ENCODE measurements around the gene TNF. TPM values are rescaled to one million over a fixed set of nuclear protein-coding genes. Genes with fewer than 3 reads are reported as not detected.

The TNF gene
- total RNA-seq, 4 donors from 2014 or later = not detected

GRCh38 chr6:31546339-31546957 lies 28.9 kb upstream of the TNF start, which contains the start of gene ATP6V1G2:
ATP6V1G2 (minus strand) TSS chr6:31546608; CDS start chr6:31546559, 49 bp downstream.
- H3K36me3 ChIP-seq = peaks cover 0 to 28% (median 3%) of the 10 kb centered on the region in 3 donors
- 7 to 8% methylated on average over 11 of the region's 11 CpGs for WGBS, 2 donors
- H3K27me3 ChIP-seq = no peaks in the 10 kb centered on the region
- peak; percentile 82 to 94 for DNase-seq (ENCODE audit: low spot score in 2 of 2)
- H3K4me3 ChIP-seq = peak within 1 kb of the TSS; percentile 34 to 50 (median 34)
- H3K27ac ChIP-seq = peak within 1 kb of the TSS; percentile 85 to 92 (median 88)
- H3K4me1 ChIP-seq = peaks cover 0 to 44% (median 19%) of the 10 kb centered on the region in 4 donors
- no peak for TF ChIP-seq POLR2A (IDR thresholded peaks at IDR 0.05)
- TF ChIP-seq EP300 (IDR thresholded peaks at IDR 0.05) = peak in 1 of 2 donors; percentile 38
- peak; percentile 95 to 98 (median 96) for TF ChIP-seq CTCF (IDR thresholded peaks at IDR 0.05)
- H3K9me3 ChIP-seq = no peaks in the 10 kb centered on the region

DNA sequence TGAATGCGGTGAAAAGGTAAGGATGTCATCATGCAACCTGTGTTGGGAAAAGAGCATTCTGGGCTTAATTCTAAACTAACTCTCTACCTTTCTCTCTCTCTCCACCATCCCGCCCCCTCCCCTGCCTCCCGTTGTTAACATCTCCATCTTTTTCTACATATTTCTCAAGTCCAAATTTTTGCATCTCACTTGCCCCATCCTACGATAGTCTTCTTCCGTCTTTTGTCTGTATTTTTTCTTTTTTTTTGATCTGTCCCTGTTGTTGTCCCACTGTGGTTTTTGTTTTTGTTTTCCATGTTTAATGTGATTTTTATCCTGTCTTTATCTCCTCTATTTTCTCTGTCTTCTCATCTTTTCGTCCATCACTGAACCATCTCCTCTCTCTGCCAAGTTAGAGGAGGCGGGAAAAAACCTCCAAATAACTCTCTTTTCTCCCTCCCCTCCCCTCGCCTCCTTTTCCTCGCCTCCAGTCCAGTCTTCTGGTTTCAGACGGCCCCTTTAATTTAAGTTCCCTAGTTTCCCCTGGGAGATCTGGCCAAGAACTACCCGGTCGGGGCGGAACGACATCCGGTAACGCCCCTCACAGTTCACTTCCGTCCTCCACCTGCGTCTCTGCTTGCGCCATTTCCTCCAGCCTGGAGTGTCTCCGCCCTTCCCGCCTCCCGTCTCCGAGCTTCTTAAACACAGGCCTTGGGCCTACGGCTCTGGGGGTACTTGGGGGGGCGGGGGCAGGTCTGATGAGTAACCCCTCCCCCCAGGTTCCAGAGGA lies 28.2 kb upstream of the TNF start, which contains the start of gene NFKBIL1:
TSS of gene NFKBIL1 (plus strand) at position 651 of the 769 bp plus-strand sequence. CDS start at position 738, 87 bp downstream.
- Histone ChIP-seq H3K9me3 (no peaks in the 10 kb centered on the region), H3K4me1 (peaks cover 0 to 44% (median 19%) of the 10 kb centered on the region in 4 donors), H3K4me3 (peak within 1 kb of the TSS; percentile 34 to 50 (median 34)), H3K27ac (peak within 1 kb of the TSS; percentile 85 to 92 (median 88)), H3K36me3 (peaks cover 0 to 35% (median 3%) of the 10 kb centered on the region in 3 donors), H3K27me3 (no peaks in the 10 kb centered on the region)
- WGBS, 2 donors = 0 to 1% methylated on average over 25 of the region's 25 CpGs
- DNase-seq (ENCODE audit: low spot score in 2 of 2) = peak; percentile 93 to 94
- TF ChIP-seq POLR2A (IDR thresholded peaks at IDR 0.05) (peak in 1 of 2 donors; percentile 74), EP300 (IDR thresholded peaks at IDR 0.05) (peak; percentile 93 to 96), CTCF (IDR thresholded peaks at IDR 0.05) (peak in 2 of 5 experiments; percentile 8 to 15)

- Histone ChIP-seq H3K4me3 (peak overlapping the region; percentile 34 to 50 (median 34)), H3K27ac (peak overlapping the region; percentile 85 to 92 (median 88)), H3K36me3 (peaks cover 0 to 40% (median 3%) of the 10 kb centered on the region in 3 donors), H3K4me1 (peaks cover 0 to 39% (median 14%) of the 10 kb centered on the region in 4 donors), H3K9me3 (no peaks in the 10 kb centered on the region), H3K27me3 (no peaks in the 10 kb centered on the region)
- DNase-seq (ENCODE audit: low spot score in 2 of 2) = no peak
- 76 to 77% methylated on average over 24 of the region's 24 CpGs for WGBS, 2 donors
- peak in 1 of 2 donors; percentile 13 for TF ChIP-seq EP300 (IDR thresholded peaks at IDR 0.05)
- TF ChIP-seq CTCF (IDR thresholded peaks at IDR 0.05) = no peak
- no peak for TF ChIP-seq POLR2A (IDR thresholded peaks at IDR 0.05)
These were observed 27.4 kb upstream of the TNF start for GRCh38 chr6:31547727-31548543.

GRCh38 chr6:31548544-31548873 lies 26.9 kb upstream of the TNF start:
- DNase-seq (ENCODE audit: low spot score in 2 of 2) = no peak
- peaks cover 0 to 46% (median 3%) of the 10 kb centered on the region in 3 donors for H3K36me3 ChIP-seq
- peak overlapping the region; percentile 85 to 92 (median 88) for H3K27ac ChIP-seq
- TF ChIP-seq POLR2A (IDR thresholded peaks at IDR 0.05) = no peak
- no peak for TF ChIP-seq CTCF (IDR thresholded peaks at IDR 0.05)
- TF ChIP-seq EP300 (IDR thresholded peaks at IDR 0.05) = no peak
- H3K27me3 ChIP-seq = no peaks in the 10 kb centered on the region
- H3K4me1 ChIP-seq = peaks cover 0 to 33% (median 12%) of the 10 kb centered on the region in 4 donors
- 86% methylated on average over 2 of the region's 2 CpGs for WGBS, 2 donors
- H3K4me3 ChIP-seq = peak overlapping the region in 2 of 4 donors; percentile 34 to 50
- H3K9me3 ChIP-seq = no peaks in the 10 kb centered on the region

Data from tibial nerve (tissue), 4 donors.